ENCODE results near the gene CDK4. TPM values are rescaled to one million over a fixed set of nuclear protein-coding genes. Genes with fewer than 3 reads are reported as not detected.
A peak's percentile ranks its signal among the peaks of the same experiment; 100 is the strongest.
"Not testable (repeated sequence)": the region's sequence is repeated elsewhere in the genome, so short reads cannot be mapped to it uniquely, and the experiment has no call there.

The CDK4 gene
- total RNA-seq, 1 donor from 2014 or later = 46.3 TPM

GRCh38 chr12:57774634-57775033 lies 22.5 kb upstream of the CDK4 start:
- DNase-seq (ENCODE audit: low spot score); intact Hi-C loops (cut with DNase I): not testable (repeated sequence)

- intact Hi-C loops (cut with DNase I) = loop anchor here (1.0 kb wide), 1 partner anchor 10 kb away; the partner anchor contains the start of gene TSFM
These were observed 20.6 kb upstream of the CDK4 start, which contains the start of gene EEF1AKMT3 for GRCh38 chr12:57772429-57773322. TSS of gene EEF1AKMT3 (plus strand) at chr12:57772614. CDS start at chr12:57772725, 111 bp downstream.

GRCh38 chr12:57771873-57772428 lies 19.8 kb upstream of the CDK4 start, which contains the start of gene METTL1:
TSS of gene METTL1 (minus strand) at chr12:57772105. CDS start at chr12:57772083, 22 bp downstream.
- peak; percentile 96 for DNase-seq (ENCODE audit: low spot score)
- intact Hi-C loops (cut with DNase I) = loop anchor here (1.0 to 2.0 kb wide), 2 partner anchors 10 to 19 kb away; partner anchors contain the start of genes CDK4 and TSFM

More at GRCh38 chr12:57772429-57773322, 20.6 kb upstream of the CDK4 start, which contains the start of gene EEF1AKMT3:
- DNase-seq (ENCODE audit: low spot score) = peak; percentile 78

- DNase-seq (ENCODE audit: low spot score) = peak; percentile 86
- intact Hi-C loops (cut with DNase I) = loop anchor here (2.0 kb wide), 1 partner anchor 19 kb away; the partner anchor contains the start of gene CDK4
These were observed 19.2 kb upstream of the CDK4 start for GRCh38 chr12:57771236-57771872.

- intact Hi-C loops (cut with DNase I) = loop anchor here (2.0 kb wide), 1 partner anchor 18 kb away; the partner anchor contains the start of gene CDK4
- no peak for DNase-seq (ENCODE audit: low spot score)
These were observed 18.6 kb upstream of the CDK4 start for GRCh38 chr12:57770734-57771133.

- no peak for DNase-seq (ENCODE audit: low spot score)
- intact Hi-C loops (cut with DNase I) = no loop called here
These were observed 17.5 kb upstream of the CDK4 start for GRCh38 chr12:57769594-57769993.

GRCh38 chr12:57767876-57768275 lies 15.8 kb upstream of the CDK4 start:
- intact Hi-C loops (cut with DNase I) = no loop called here

GRCh38 chr12:57767305-57767698 lies 15.2 kb upstream of the CDK4 start:
- intact Hi-C loops (cut with DNase I) = no loop called here
- DNase-seq (ENCODE audit: low spot score) = no peak

More at GRCh38 chr12:57767876-57768275, 15.8 kb upstream of the CDK4 start:
- no peak for DNase-seq (ENCODE audit: low spot score)

GRCh38 chr12:57766464-57767304 lies 14.6 kb upstream of the CDK4 start, which contains the start of gene CYP27B1:
TSS of gene CYP27B1 (minus strand) at chr12:57767078. CDS start at chr12:57767041, 37 bp downstream.
- intact Hi-C loops (cut with DNase I) = no loop called here
- DNase-seq (ENCODE audit: low spot score) = no peak

GRCh38 chr12:57765698-57766463 lies 13.8 kb upstream of the CDK4 start:
- DNase-seq (ENCODE audit: low spot score) = no peak
- intact Hi-C loops (cut with DNase I) = no loop called here

- intact Hi-C loops (cut with DNase I) = no loop called here
- DNase-seq (ENCODE audit: low spot score) = no peak
These were observed 13.0 kb upstream of the CDK4 start for GRCh38 chr12:57765003-57765697.

GRCh38 chr12:57764662-57765002 lies 12.5 kb upstream of the CDK4 start:
- no peak for DNase-seq (ENCODE audit: low spot score)
- intact Hi-C loops (cut with DNase I) = no loop called here

GRCh38 chr12:57763881-57764661 lies 12.0 kb upstream of the CDK4 start:
- intact Hi-C loops (cut with DNase I) = no loop called here

GRCh38 chr12:57762463-57762862 lies 10.4 kb upstream of the CDK4 start:
- no peak for DNase-seq (ENCODE audit: low spot score)

More at GRCh38 chr12:57763881-57764661, 12.0 kb upstream of the CDK4 start:
- DNase-seq (ENCODE audit: low spot score) = no peak

GRCh38 chr12:57761391-57761998 lies 9.4 kb upstream of the CDK4 start:
- intact Hi-C loops (cut with DNase I) = no loop called here
- no peak for DNase-seq (ENCODE audit: low spot score)

More at GRCh38 chr12:57762463-57762862, 10.4 kb upstream of the CDK4 start:
- intact Hi-C loops (cut with DNase I) = no loop called here

- no peak for DNase-seq (ENCODE audit: low spot score)
- intact Hi-C loops (cut with DNase I) = no loop called here
These were observed 8.4 kb upstream of the CDK4 start for GRCh38 chr12:57760347-57760982.

All from cardiac septum (tissue), 1 donor.